MM.1S (cell line): ENCODE results near the gene COL11A1.

Experiments used
- EZH2 ChIP-seq: fragments of 300-600 bp; sonication (generic); optimal IDR thresholded peaks from 2 replicates; pipeline ENCODE3; 2017; ENCODE audit warnings: low read depth, mild to moderate bottlenecking, antibody characterized with exemption, low read length, mixed read lengths
- EZH2phosphoT487 ChIP-seq: fragments of 300-600 bp; sonication (generic); IDR thresholded peaks from 2 replicates; pipeline ENCODE4 v1.6.1; 2018; ENCODE audit warnings: antibody characterized with exemption, low read length
- TF ChIP-seq, protein P1 (sequence below): fragments of 300-600 bp; sonication (generic); IDR thresholded peaks from 2 replicates; pipeline ENCODE4 v1.5.1; 2016; ENCODE audit warnings: antibody characterized with exemption, low read length, mixed read lengths

DNA sequence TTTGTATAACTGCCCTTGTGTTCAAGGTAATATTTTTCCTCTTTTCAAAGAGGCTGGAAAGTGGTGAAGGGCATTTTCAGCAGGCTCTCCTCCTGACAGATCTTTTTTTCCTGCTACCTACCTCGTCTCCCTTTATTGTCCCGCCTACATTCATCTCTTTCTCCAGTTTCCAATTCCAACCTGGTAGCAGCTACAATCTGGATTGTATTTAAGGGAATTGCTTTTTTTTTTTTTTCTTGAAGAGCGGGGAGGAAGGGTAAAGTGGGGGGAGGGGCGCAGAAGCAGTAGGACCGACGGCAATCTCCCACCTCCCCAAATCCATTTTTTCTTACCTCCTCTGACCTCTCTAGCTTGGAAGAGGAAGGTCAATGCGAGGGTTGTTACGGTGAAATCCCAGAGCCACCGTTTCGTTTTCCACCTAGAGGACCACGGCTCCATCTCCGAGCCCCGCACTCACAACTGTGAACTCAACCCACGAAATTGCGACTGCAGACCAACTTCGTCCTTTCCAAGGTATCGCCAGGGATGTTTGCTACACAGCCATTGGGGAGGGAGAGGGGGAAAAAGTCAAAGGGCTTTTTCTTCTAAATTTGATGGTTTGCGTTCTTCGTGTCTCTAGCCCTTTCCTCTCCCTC lies 464 bp downstream of the COL11A1 start:
- TF ChIP-seq, protein P1, sequence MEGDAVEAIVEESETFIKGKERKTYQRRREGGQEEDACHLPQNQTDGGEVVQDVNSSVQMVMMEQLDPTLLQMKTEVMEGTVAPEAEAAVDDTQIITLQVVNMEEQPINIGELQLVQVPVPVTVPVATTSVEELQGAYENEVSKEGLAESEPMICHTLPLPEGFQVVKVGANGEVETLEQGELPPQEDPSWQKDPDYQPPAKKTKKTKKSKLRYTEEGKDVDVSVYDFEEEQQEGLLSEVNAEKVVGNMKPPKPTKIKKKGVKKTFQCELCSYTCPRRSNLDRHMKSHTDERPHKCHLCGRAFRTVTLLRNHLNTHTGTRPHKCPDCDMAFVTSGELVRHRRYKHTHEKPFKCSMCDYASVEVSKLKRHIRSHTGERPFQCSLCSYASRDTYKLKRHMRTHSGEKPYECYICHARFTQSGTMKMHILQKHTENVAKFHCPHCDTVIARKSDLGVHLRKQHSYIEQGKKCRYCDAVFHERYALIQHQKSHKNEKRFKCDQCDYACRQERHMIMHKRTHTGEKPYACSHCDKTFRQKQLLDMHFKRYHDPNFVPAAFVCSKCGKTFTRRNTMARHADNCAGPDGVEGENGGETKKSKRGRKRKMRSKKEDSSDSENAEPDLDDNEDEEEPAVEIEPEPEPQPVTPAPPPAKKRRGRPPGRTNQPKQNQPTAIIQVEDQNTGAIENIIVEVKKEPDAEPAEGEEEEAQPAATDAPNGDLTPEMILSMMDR, result no peak
- TF ChIP-seq EZH2, result no peak
- TF ChIP-seq EZH2phosphoT487, result no peak
